Kidney (tissue), 14 donors: ENCODE measurements around the gene HPS4. TPM values are rescaled to one million over a fixed set of nuclear protein-coding genes. Genes with fewer than 3 reads are reported as not detected.

Experiments used
- DNase-seq, 5 donors: peaks; one replicate each; pipeline ENCODE4 v3.0.0-alpha.2; 2013 to 2020
- FAIRE-seq: peaks from 2 replicates; lab custom pipeline; 2012; peaks lifted over from hg19 to GRCh38; lab: Jason Lieb, UNC
- H3K27ac ChIP-seq, 2 donors: one replicate each; pipeline ENCODE4 v1.7.0; 2013; ENCODE audit warnings: low read depth in 2 of 2, low read length in 2 of 2, inconsistent platforms in 1 of 2
- H3K27me3 ChIP-seq: one replicate; pipeline ENCODE4 v1.7.1; 2013; ENCODE audit warnings: low read length, inconsistent platforms; ENCODE audit not compliant: control insufficient read depth, insufficient read depth
- H3K36me3 ChIP-seq, 3 donors: one replicate each; pipeline versions ENCODE4 v1.7.0 to v1.7.1; 2013; ENCODE audit warnings: low read length in 3 of 3, control low read depth in 1 of 3, inconsistent platforms in 1 of 3; ENCODE audit not compliant: insufficient read depth in 3 of 3, control insufficient read depth in 2 of 3
- H3K4me1 ChIP-seq, 3 donors: one replicate each; pipeline versions ENCODE4 v1.7.0 to v1.7.1; 2013; ENCODE audit warnings: low read length in 3 of 3, inconsistent platforms in 1 of 3, low read depth in 1 of 3; ENCODE audit not compliant: control insufficient read depth in 2 of 3, insufficient read depth in 2 of 3
- H3K4me3 ChIP-seq, 3 donors: one replicate each; pipeline versions ENCODE4 v1.7.0 to v1.8.1; 2013; ENCODE audit warnings: low read length in 3 of 3, control low read depth in 1 of 3, inconsistent platforms in 1 of 3
- H3K9ac ChIP-seq, 3 donors: one replicate each; pipeline versions ENCODE4 v1.7.0 to v1.7.1; 2013; ENCODE audit warnings: low read length in 3 of 3, control low read depth in 1 of 3, inconsistent platforms in 1 of 3
- H3K9me3 ChIP-seq, 3 donors: one replicate each; pipeline versions ENCODE4 v1.7.0 to v1.7.1; 2013; ENCODE audit warnings: low read length in 3 of 3, control low read depth in 1 of 3, inconsistent platforms in 1 of 3; ENCODE audit not compliant: control insufficient read depth in 2 of 3, insufficient read depth in 1 of 3
- intact Hi-C: fragments of 100-400 bp; cut with DNase I; formaldehyde crosslinking; loops from one replicate; pipeline ENCODE4 v1.11.1; 2022
- polyA plus RNA-seq: library from polyadenylated mRNA; stranded (reverse); fragments of 350-450 nt; fragmentation: Illumina TruSeq; extraction: RNeasy Lipid Tissue Mini Kit (QIAGEN cat#74804); gene quantifications from one replicate; pipeline ENCODE4 v1.2.3, GENCODE V29; 2014; ENCODE audit warnings: low read depth, low replicate concordance; ENCODE audit not compliant: insufficient read depth
- total RNA-seq: library from RNA; stranded (reverse); fragmentation: NEBNext Ultra II Directional; extraction: Animal tissue kit (Norgen Biotek cat#: 25700); gene quantifications from one replicate; pipeline ENCODE4 v1.2.1, GENCODE V29; 2021
- TF ChIP-seq, protein P1 (sequence below): IDR thresholded peaks from 3 replicates; pipeline ENCODE4 v1.5.1; 2012; ENCODE audit warnings: mild to moderate bottlenecking, moderate library complexity, borderline replicate concordance; ENCODE audit not compliant: insufficient read depth; ENCODE audit errors: extremely low read depth
- donor health status: control.
- donor health status: control.
- donor health status: control.
- donor health status: control.
- donor health status: control.
- donor health status: DM: yes; HTN: yes; CAD: no.
- donor health status: Normal renal cell carcinoma (clear cell type).

Gene HPS4
- total and polyA plus RNA-seq, 2 donors from 2014 or later = 11.9 to 35.5 TPM

DNA sequence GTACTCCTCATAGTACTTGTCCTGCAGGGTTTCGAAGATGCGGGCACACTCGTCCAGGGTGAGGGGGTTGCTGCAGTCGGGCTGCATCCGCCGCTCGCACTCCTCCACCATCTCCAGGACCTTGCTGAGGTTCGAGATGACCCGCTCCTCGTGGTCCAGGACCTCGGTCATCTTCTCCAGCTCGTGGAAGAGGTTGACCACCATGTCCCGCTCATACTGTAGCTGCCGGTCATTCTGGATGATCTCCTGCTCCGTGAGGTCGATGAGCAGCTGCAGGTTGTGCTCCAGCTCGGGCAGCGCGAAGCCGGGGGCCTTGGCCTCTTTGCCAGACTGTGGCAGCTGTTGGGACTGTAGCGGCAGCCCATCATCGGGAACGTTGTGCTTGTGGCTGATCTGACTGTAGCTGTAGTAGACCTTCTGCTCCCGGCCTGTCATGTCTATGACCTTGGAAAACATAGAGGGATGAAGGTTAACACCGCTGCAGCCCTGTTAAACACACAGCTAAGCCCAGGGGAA is 15.7 kb upstream of the HPS4 start:
- Histone ChIP-seq H3K36me3 (peaks cover 20 to 79% (median 45%) of the 10 kb centered on the region in 3 donors), H3K4me1 (peaks cover 0 to 4% (median 0%) of the 10 kb centered on the region in 3 donors), H3K27me3 (no peaks in the 10 kb centered on the region), H3K9ac (no peak overlapping the region), H3K9me3 (no peaks in the 10 kb centered on the region), H3K27ac (no peak overlapping the region), H3K4me3 (no peak overlapping the region)
- TF ChIP-seq, protein P1, sequence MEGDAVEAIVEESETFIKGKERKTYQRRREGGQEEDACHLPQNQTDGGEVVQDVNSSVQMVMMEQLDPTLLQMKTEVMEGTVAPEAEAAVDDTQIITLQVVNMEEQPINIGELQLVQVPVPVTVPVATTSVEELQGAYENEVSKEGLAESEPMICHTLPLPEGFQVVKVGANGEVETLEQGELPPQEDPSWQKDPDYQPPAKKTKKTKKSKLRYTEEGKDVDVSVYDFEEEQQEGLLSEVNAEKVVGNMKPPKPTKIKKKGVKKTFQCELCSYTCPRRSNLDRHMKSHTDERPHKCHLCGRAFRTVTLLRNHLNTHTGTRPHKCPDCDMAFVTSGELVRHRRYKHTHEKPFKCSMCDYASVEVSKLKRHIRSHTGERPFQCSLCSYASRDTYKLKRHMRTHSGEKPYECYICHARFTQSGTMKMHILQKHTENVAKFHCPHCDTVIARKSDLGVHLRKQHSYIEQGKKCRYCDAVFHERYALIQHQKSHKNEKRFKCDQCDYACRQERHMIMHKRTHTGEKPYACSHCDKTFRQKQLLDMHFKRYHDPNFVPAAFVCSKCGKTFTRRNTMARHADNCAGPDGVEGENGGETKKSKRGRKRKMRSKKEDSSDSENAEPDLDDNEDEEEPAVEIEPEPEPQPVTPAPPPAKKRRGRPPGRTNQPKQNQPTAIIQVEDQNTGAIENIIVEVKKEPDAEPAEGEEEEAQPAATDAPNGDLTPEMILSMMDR = no peak
- intact Hi-C loops = no loop called here
- no peak for DNase-seq
- FAIRE-seq = no peak

DNA sequence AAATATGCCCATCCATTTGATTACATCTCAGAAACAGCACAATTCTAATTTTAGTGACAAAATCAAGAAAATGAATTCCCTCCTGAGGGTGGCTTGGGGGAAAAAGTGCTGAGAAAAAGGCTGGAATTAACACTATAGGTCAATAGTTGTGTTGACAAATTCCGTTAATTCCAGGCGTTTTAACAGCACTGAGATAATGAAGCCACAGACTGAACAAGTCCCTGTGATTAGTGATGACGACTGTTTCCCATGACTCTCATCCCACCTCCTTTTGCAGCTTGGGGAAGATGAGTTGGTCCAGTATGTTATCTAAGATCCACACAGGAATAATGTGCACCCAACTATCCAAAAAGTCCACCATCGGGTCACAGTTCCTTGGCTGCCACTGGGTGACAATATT is 12.9 kb upstream of the HPS4 start:
- Histone ChIP-seq H3K9ac (no peak overlapping the region), H3K9me3 (no peaks in the 10 kb centered on the region), H3K27ac (no peak overlapping the region), H3K27me3 (no peaks in the 10 kb centered on the region), H3K4me1 (no peaks in the 10 kb centered on the region), H3K36me3 (peaks cover 13 to 76% (median 49%) of the 10 kb centered on the region in 3 donors), H3K4me3 (no peak overlapping the region)
- intact Hi-C loops = no loop called here
- no peak for FAIRE-seq
- DNase-seq = no peak
- TF ChIP-seq, protein P1 = no peak

DNA sequence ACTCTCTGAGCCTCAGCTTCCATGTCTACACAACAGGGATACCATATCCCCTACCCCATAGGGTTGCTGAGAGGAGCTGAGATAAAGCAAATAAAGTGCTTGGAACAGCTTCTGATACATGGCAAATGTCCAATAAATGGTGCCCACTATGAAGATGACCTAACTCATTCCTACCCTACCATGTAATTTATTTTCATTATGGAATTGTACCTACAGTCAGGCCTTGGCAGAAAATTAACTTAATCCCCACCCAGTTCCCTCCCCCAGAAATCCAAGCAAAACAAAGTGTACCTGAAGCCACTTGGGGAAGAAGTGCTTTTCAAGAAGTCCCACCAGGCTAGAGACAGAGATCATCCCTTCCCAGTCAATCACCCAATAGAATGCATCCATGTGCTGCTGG is 10.9 kb upstream of the HPS4 start:
- FAIRE-seq (no peak), DNase-seq (no peak)
- intact Hi-C loops = no loop called here
- no peaks in the 10 kb centered on the region for H3K9me3 ChIP-seq
- no peaks in the 10 kb centered on the region for H3K4me1 ChIP-seq
- TF ChIP-seq, protein P1 = no peak
- no peak overlapping the region for H3K4me3 ChIP-seq
- no peak overlapping the region for H3K9ac ChIP-seq
- H3K36me3 ChIP-seq = peaks cover 9 to 76% (median 51%) of the 10 kb centered on the region in 3 donors
- no peaks in the 10 kb centered on the region for H3K27me3 ChIP-seq
- H3K27ac ChIP-seq = no peak overlapping the region

DNA sequence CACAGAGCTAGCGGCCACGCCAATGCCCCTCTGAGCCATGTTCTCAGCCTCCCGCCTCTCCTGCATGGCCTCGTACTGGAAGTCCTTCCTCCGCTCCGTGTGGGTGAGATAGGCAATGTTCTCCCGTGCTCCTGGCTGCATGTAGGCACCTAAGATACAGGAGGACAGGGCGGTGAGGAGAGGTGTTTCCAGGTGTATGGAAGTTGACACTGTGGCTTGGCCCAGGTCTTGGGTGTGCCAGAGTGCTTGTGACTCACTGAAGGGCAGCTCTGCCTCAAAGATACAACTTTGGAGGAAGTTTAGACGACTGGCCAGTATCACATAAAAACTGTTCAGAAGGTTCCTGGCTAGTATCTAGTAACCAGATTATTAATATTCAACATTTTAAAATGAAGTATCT is 8.6 kb upstream of the HPS4 start:
- FAIRE-seq (no peak), DNase-seq (no peak)
- Histone ChIP-seq H3K9me3 (no peaks in the 10 kb centered on the region), H3K4me1 (no peaks in the 10 kb centered on the region), H3K4me3 (no peak overlapping the region), H3K9ac (no peak overlapping the region), H3K27ac (no peak overlapping the region), H3K36me3 (peaks cover 6 to 78% (median 51%) of the 10 kb centered on the region in 3 donors), H3K27me3 (no peaks in the 10 kb centered on the region)
- TF ChIP-seq, protein P1 = no peak
- intact Hi-C loops = no loop called here
